ENCODE results near the gene PDF.

DNA sequence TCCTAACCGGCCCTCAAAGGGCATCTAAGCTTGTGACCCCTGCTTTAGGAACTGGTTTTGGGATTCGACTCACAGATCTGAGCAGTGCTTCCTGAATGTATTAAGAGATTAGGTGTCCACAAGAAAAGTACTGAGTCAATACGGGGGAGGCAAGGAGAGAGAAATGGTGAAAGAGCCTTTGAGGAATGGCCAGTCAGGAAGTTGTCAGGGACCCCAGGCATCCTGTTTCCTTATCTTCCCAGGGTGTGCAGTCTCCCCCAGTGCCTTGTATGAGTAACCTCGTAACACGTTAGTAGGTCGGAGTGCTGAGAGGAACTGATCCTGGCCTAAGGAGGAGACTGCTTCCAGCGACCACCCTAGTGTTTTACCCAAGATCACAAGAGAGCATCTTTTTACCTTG is 37.6 kb upstream of the PDF start:
- TF ChIP-seq, protein P1, sequence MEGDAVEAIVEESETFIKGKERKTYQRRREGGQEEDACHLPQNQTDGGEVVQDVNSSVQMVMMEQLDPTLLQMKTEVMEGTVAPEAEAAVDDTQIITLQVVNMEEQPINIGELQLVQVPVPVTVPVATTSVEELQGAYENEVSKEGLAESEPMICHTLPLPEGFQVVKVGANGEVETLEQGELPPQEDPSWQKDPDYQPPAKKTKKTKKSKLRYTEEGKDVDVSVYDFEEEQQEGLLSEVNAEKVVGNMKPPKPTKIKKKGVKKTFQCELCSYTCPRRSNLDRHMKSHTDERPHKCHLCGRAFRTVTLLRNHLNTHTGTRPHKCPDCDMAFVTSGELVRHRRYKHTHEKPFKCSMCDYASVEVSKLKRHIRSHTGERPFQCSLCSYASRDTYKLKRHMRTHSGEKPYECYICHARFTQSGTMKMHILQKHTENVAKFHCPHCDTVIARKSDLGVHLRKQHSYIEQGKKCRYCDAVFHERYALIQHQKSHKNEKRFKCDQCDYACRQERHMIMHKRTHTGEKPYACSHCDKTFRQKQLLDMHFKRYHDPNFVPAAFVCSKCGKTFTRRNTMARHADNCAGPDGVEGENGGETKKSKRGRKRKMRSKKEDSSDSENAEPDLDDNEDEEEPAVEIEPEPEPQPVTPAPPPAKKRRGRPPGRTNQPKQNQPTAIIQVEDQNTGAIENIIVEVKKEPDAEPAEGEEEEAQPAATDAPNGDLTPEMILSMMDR (IDR thresholded peaks at IDR 0.05): no peak
- no peak for TF ChIP-seq POLR2A (IDR thresholded peaks at IDR 0.05)
- no peak for TF ChIP-seq POLR2AphosphoS5 (IDR thresholded peaks at IDR 0.05; ENCODE audit: insufficient read depth in 1 of 2, low read depth in 1 of 2)
